ENCODE data around the gene CLK3. TPM values are rescaled to one million over a fixed set of nuclear protein-coding genes. Genes with fewer than 3 reads are reported as not detected.

CLK3 gene
- total RNA-seq, 1 experiment from 2014 or later: 56.2 TPM

DNA sequence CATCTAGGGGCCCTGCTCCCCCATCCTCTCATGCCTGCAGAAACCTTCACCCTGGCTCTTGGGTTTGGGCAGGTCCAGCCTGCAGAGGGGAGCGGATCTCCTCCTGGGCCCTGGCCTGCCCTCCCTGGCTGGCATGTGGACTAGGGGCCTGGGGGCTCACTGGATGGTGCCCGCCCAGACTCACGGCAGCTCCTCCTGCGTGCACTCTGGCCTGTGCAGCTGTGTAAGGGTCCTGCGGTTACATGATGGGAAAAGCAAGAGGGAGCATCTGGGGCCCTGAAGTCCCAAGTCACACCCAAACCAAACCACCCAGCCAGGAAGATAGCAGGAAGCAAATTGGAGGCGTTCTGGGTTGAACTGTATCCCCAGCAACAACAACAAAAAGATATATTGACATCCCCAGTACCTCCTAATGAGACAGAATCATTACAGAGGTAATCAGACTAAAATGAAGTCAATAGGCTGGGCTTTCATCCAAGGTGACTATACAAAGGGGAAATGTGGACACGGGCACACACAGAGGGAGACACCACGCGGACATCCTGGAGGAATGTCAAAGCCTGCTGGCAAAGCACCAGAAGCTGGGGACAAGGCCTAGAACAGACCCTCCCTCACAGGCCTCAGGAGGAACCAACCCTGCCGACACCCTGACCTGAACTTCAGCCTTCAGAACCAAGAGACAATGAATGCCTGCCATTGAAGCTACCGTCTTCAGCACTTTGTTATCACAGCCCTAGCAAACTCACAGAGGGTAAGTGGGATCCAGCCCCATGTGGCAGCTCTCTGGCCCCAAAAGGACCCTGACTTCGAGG, 10.4 kb upstream of the CLK3 start:
- ATAC-seq: no peak; the same call in 1 of the 2 replicates
- no peak for DNase-seq
- H3K4me1 ChIP-seq (ENCODE audit: insufficient read depth, low read length): no peaks in the 10 kb centered on the region
- H3K27me3 ChIP-seq (ENCODE audit: low read length): no peaks in the 10 kb centered on the region
- H2AFZ ChIP-seq (ENCODE audit: low read length): no peak overlapping the region
- no peak overlapping the region for H3K27ac ChIP-seq (ENCODE audit: low read length)
- H3K9me2 ChIP-seq (replicated peaks; ENCODE audit: low read length): no peaks in the 10 kb centered on the region
- ChIA-PET CTCF (no interaction called here), POLR2A (ENCODE audit: unreplicated experiment) (no interaction called here)
- H3F3A ChIP-seq (ENCODE audit: low read length, unreplicated experiment): no peaks in the 10 kb centered on the region
- H3K36me3 ChIP-seq (ENCODE audit: low read depth, low read length): no peaks in the 10 kb centered on the region
- no TSS peak for BruUV-seq (replicated peaks)
- H3K9ac ChIP-seq (ENCODE audit: low read length): no peak overlapping the region
- H3K4me3 ChIP-seq (ENCODE audit: low read length): no peak overlapping the region
- no peaks in the 10 kb centered on the region for H3K9me3 ChIP-seq (ENCODE audit: low read length)
- TF ChIP-seq, protein P1, sequence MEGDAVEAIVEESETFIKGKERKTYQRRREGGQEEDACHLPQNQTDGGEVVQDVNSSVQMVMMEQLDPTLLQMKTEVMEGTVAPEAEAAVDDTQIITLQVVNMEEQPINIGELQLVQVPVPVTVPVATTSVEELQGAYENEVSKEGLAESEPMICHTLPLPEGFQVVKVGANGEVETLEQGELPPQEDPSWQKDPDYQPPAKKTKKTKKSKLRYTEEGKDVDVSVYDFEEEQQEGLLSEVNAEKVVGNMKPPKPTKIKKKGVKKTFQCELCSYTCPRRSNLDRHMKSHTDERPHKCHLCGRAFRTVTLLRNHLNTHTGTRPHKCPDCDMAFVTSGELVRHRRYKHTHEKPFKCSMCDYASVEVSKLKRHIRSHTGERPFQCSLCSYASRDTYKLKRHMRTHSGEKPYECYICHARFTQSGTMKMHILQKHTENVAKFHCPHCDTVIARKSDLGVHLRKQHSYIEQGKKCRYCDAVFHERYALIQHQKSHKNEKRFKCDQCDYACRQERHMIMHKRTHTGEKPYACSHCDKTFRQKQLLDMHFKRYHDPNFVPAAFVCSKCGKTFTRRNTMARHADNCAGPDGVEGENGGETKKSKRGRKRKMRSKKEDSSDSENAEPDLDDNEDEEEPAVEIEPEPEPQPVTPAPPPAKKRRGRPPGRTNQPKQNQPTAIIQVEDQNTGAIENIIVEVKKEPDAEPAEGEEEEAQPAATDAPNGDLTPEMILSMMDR (conservative IDR thresholded peaks at IDR 0.05; ENCODE audit: low read depth, low read length): no peak
- no peak for TF ChIP-seq EZH2phosphoT487 (IDR thresholded peaks at IDR 0.05; ENCODE audit: borderline replicate concordance, low read length)
- no peak for TF ChIP-seq EZH2 (IDR thresholded peaks at IDR 0.05; ENCODE audit: low read length, unreplicated experiment)
- no peaks in the 10 kb centered on the region for H3K79me2 ChIP-seq (ENCODE audit: low read length)
- intact Hi-C loops (cut with micrococcal nuclease): no loop called here
- no peak overlapping the region for H3K4me2 ChIP-seq (ENCODE audit: low read length)
- H4K20me1 ChIP-seq (ENCODE audit: low read length): no peaks in the 10 kb centered on the region

DNA sequence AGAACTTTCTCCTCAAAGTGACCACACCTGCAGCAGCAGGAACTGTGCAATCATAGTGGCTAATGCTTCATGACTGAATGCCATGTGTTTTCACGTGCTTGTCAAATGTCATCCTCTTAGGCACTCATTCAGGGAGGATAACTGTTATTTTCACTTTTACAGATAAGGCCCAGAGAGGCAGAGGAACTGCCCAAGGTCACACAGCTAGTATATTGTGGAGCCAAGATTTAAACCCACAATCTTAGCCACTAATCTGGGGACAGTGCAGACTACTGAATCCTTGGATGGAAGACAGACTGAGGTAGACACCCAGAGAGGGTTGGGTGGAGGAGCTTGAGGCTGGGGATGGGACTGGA, 9.9 kb upstream of the CLK3 start:
- CTCF ChIA-PET: no interaction called here

More for the DNA sequence above, 9.9 kb upstream of the CLK3 start:
- H2AFZ ChIP-seq (ENCODE audit: low read length): no peak overlapping the region
- TF ChIP-seq, protein P1 (conservative IDR thresholded peaks at IDR 0.05; ENCODE audit: low read depth, low read length): no peak
- no peak for TF ChIP-seq EZH2 (IDR thresholded peaks at IDR 0.05; ENCODE audit: low read length, unreplicated experiment)
- TF ChIP-seq EZH2phosphoT487 (IDR thresholded peaks at IDR 0.05; ENCODE audit: borderline replicate concordance, low read length): no peak
- no peaks in the 10 kb centered on the region for H3K4me1 ChIP-seq (ENCODE audit: insufficient read depth, low read length)
- BruUV-seq (replicated peaks): no TSS peak
- H3K9me2 ChIP-seq (replicated peaks; ENCODE audit: low read length): no peaks in the 10 kb centered on the region
- no peaks in the 10 kb centered on the region for H3K27me3 ChIP-seq (ENCODE audit: low read length)
- no peaks in the 10 kb centered on the region for H3F3A ChIP-seq (ENCODE audit: low read length, unreplicated experiment)
- no peak overlapping the region for H3K9ac ChIP-seq (ENCODE audit: low read length)
- no peaks in the 10 kb centered on the region for H3K9me3 ChIP-seq (ENCODE audit: low read length)
- H4K20me1 ChIP-seq (ENCODE audit: low read length): no peaks in the 10 kb centered on the region
- no peak overlapping the region for H3K4me2 ChIP-seq (ENCODE audit: low read length)
- DNase-seq: no peak
- no peak overlapping the region for H3K4me3 ChIP-seq (ENCODE audit: low read length)
- intact Hi-C loops (cut with micrococcal nuclease): no loop called here
- ATAC-seq: no peak
- no peaks in the 10 kb centered on the region for H3K36me3 ChIP-seq (ENCODE audit: low read depth, low read length)
- no peak overlapping the region for H3K27ac ChIP-seq (ENCODE audit: low read length)
- H3K79me2 ChIP-seq (ENCODE audit: low read length): no peaks in the 10 kb centered on the region
- POLR2A ChIA-PET (ENCODE audit: unreplicated experiment): no interaction called here
